HG02884 (cell line): ENCODE data around the gene PM20D2.
A peak's percentile ranks its signal among the peaks of the same experiment; 100 is the strongest.

Source experiments
- ATAC-seq: cut with Tn5 transposase; IDR thresholded peaks from one replicate; pipeline ENCODE4 v1.9.1; 2021; ENCODE audit warnings: mild to moderate bottlenecking, moderate library complexity; ENCODE audit not compliant: unreplicated experiment

PM20D2 gene

DNA sequence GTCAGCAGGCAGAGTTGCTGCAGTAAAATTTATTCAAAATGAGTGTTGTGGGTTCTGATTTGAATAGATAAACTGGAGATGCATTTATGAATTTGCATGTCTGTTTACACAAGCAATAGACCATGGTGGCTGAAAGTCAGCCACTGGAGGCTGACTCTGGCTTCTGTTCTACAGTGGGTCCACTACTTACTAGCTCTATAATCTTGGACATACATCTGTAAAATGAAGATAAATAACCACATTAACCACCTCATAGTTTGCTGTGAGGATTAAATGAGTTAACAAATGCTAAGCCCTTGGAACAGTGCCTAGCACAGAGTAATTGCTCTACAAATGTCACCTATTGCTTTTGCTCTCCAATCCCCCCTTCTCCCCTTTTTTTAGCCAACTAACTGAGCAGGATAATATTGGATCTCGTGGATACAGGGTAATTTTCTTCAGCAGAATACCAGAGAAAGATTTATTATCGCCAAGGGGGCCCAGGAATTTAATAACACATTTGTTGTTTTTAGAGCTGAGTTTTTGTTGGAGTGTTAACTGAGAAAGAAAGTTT, 1.4 kb upstream of the PM20D2 start:
- ATAC-seq, result peak; percentile 36

DNA sequence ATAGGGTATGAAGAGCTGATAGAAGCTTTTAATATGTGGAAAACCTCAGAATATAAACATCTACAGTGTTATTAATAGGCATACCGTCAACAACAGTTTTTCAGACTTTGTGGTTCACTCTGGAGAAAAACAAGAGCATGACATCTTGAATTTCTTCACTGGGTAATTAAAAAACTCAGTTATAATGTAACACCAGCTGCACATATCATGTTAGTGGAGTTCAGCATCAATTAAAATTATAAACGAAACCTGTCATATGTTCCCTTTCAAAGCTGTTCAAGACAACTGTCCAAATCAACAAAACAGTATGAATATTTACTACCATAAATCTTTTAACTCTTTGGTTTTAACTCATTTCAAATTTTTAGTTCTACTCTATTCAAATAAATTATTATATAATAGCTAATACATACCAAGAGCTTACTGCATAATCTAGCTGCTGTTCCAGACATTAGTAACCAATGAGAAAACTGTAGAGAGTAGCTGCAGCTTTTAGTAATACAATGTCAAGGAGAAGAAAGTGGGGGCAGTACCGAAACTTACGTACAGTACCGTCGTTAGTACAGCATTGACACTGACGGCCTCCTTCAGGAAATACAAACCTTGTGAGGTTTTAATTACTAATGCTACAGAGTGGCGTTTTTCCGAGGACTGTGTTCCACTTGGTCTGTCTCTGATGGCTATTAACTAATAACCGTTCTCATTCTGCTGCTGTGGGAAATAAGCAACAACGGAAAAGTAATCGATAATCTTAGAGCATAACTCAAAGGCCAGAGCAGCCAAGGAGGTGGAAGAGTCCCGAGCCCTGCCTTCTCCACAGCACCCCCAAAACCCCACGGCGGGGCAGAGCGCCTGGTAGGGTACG, 532 bp upstream of the PM20D2 start:
- peak; percentile 67 for ATAC-seq

DNA sequence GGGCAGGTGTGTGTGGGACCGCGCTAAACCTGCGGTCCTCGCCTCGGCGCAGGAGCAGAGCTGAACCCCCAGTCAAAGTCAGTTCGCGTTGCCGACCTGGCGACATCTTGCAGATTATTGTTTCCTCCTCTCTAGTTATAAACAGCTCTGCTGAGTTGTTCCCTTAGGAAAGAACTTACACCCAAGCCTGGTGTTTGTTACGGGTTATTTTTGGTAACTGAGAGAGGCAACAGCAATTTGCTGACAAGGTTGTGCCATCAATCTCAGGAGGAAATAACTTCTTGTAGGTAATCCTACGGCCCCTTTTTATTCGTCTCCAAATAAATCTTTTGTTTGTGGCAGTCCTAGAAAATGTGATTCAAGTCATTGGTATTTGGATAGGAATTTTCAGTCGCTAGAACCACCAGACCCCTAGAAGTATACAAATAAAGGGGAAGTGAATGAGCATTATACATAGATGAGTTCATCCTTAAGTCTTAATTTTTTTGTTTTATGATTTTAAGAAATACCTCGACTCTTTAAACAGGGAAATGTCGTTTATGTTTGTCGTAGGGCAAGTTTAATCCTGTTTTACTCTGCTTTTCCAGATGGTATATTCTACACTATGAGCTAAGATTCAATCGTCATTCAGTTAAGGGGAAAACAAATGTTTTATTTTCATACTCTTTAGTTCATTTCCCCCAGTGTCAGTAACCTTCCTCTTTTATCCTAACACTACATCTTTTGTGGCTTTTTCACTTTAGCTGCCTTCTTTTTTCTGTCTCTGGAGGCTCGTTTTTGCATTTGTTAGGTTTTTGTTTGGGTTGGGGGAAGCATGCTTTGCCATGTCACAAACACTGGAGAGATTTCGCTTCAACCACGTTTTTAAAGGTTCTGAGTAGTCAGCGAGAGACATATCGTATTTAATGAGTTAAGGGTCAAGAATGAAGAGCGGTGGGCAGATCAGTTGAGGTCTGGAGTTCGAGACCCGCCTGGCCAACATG, 1.2 kb downstream of the PM20D2 start:
- ATAC-seq, result peak; percentile 18

DNA sequence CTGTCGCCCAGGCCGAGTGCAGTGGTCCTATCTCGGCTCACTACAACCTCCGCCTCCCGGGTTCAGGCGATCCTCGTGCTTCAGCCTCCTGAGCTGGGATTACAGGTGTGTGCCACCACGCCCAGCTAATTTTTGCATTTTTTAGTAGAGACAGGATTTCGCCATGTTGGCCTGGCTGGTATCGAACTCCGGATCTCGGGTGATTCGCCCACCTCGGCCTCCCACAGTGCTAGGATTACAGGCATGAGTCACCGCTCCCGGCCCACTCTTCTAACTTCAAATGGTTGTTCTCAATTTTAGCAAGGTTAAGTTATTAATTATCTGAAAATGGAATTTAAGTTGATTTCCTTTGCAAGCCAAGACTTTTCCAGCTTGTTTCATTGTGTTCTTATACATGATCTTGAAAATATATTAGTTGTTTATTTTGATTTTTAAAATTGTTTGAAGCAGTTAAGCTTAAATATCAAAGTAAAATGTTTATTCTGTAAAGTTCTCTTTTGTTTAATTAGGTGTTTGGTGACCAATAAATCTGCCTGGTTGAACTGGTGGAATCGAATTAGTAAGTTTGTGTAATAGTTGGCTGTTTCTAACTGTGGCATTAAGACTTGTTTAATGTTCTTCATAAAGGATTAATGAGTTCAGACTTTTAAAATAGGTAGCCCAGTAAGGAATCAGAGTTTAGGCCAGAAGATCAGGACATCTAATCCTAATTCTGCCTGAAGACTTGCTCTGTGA, 2.3 kb downstream of the PM20D2 start:
- no peak for ATAC-seq

DNA sequence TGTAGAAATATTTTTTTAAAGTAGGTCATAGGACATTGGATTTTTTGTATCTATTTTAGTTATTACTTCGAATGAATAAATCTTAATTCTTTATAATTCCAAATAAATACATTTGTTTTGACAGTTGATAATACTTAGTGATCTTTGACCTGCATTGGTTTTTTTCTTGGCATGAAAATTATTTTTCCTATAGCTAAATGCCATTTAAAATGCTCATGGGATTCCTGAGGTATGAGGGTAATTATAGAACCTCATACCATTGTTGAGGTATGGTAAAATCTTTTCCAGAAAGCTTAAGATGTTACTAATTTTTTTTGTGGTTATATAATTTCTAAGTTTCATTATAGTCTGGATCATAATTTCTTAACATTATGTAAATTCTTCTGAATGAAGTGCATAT, 8.3 kb downstream of the PM20D2 start:
- ATAC-seq, result no peak

DNA sequence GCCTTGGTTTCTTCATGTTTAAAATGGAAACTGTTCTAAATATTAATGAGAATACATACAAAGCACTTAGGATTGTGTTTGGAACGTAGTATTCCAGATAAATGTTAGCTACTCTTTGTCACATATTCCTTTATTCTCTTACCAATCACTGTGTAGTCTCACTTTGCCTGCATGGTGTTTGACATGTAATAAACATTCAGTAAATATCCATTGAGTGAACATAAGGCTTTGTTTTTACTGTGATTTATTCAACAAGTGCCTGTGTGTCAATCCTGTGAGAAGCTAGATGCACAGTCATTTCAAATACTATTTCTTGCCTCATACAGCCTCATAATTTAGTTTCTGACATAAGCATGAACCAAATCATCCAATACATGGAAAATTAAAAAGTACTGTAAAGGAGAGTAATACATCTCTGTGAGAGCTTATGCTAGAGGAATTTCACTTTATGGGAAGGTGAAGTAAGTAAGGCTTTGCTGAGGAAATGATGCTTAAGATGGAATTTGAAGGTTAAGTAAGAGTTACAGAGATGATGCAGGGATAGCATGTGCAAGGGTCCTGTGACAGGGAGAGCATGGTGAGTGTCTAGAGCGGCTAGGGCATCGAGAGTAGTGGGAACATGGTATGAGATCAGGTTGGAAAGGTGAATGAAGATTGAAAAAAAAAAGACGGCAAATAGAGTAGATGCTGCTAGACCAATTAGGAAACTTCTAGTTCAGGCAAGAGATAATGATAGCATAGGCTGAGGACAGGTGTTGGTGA, 14.7 kb downstream of the PM20D2 start:
- ATAC-seq, result no peak

DNA sequence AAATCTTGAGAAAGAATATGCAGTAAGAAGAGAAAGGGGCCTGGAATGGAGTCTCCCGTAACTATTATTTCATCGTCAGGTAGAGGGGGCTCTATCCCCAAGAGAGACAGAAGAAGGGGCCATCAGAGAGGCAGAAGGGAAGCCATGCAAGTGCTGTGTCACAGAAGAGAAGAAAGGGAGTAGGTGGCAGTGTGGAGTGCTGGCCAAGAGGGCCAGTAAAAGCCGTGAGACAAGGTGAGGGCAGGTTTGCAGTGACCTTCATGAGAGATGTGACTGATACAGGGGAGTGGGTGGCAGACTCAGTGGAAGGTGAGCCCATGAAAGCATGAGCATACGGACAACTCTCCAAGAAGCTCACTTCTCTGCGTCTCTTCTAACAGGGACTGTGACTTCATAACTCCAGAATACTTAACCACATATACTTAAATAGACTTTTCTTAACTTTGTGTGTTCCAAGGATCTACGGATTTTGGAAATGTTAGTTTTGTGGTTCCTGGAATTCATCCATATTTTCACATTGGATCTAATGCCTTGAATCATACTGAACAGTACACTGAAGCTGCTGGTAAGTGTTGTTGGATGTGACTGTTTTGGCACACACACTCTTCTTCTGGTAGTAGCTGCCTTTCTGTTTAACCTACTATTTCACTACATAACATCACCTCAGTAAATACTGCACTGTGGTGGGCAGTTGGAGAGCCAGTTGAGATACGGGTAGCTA, 15.6 kb downstream of the PM20D2 start:
- no peak for ATAC-seq

DNA sequence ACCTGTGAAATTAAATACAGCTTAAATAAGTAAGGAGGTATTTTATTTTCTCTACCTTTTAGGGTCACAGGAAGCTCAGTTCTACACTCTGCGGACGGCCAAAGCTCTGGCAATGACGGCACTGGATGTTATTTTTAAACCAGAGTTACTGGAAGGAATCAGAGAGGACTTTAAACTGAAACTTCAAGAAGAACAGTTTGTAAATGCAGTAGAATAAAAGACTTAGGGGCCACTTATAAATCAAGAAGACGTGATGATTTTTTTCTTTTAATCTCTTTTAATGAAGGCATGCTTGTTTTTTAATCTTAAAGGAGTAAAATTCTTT, 16.2 kb downstream of the PM20D2 start:
- no peak for ATAC-seq

DNA sequence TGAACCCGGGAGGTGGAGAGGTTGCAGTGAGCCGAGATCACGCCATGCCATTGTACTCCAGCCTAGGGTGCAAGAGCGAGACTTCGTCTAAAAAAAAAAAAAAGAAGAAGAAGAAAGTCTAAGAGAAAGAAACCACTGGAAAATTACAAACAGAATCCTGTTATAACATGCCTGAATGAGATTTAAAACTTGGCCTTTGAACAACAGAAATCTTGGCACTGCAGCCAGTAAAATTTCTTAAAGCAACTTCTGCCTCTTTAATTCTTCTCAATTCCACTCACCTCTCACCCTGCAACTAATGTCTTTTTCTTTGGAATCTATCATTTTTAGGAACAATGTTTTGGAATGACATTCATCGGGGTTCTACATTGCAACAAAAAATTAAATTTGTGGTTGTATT, 26.3 kb downstream of the PM20D2 start:
- no peak for ATAC-seq

DNA sequence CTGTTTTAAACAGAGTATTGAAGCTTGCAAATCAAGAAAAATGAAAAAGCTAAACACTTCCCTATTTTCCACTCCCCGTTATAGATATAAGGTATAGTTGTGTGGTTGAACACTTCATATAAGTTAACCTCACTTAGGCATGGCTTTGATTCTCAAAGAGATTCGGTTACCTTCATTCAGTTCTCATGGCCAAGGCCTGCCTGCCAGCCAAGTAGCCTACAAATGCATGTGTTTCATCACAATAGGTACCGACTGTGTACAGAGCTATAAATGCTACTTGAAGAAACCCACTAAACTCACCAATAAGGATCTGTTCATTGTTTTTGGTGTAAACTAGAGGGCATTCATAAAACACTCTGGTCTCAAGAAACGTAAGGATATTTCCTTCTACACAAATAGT, 27.8 kb downstream of the PM20D2 start:
- ATAC-seq, result no peak

DNA sequence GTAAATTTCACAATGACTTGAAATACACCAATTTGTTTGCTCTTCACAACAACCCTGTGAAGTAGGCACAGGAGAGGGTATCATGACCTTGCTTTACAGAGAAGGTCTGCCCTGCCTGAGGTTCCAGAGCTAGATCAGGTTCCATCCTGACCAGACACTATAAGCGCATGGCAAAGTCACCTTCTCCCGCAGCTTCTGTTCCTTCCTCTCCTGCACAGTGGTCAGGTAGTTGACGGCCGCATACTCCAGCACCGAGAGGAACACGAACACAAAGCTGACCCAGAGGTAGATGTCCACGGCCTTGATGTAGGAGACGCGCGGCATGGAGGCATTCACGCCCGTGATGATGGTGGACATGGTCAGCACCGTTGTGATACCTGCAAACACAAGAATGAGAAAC, 34.3 kb downstream of the PM20D2 start:
- ATAC-seq, result no peak

DNA sequence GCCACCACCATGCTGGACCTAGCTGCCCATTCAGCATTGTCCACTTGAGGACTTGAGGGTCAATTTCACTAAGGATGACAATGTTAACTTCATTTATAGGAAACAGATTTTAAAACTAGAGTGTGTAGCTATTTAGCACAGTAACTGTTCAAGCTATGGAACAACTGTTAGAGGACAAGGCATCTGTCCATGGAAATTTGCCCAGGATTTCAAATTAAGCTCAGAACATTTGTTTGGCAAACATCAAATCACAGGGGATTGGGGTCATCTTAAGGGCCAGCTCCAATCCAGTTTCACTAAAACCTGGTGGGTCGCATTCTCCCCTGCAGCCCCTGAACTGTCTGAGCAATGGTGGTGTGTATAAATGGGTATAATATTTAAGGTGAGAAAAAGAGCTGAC, 35.1 kb downstream of the PM20D2 start:
- ATAC-seq, result no peak

DNA sequence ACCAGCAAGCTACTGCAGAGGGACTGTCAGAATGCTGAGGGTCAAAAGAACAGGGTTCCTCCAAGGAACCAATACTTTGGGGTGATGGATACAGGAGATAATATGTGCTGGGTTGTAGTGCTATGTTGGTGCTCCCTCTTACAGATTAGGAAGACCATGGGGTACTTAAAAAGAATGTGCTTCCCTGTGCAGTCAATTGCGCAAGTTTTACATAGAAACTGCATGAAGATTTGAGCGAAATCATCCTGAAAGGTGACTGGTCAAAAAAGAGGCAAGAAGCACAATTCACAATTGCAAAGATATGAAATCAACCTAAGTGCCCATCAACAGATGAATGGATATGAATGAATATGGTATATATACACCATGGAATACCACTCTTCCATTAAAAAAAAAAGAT, 37.4 kb downstream of the PM20D2 start:
- ATAC-seq, result no peak

DNA sequence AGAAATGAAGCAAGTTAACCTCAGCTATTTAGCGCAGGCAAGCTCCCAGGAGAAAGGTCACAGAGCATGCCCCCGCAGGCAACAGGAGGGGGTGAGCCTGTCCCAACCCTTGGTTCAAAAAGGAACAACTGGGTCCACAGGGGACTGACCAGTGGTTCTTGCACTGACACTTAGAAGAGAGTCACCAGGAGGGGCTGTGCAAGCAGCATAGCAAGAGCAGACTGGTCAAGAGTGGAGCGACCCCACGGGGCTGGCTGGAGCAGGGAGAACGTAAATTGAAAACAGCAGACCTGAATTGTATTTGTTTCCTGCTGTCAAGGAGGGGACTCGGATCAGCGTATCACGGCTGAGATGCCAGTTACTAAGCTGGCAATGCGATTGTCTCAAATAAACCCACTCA, 38.5 kb downstream of the PM20D2 start:
- ATAC-seq, result no peak

DNA sequence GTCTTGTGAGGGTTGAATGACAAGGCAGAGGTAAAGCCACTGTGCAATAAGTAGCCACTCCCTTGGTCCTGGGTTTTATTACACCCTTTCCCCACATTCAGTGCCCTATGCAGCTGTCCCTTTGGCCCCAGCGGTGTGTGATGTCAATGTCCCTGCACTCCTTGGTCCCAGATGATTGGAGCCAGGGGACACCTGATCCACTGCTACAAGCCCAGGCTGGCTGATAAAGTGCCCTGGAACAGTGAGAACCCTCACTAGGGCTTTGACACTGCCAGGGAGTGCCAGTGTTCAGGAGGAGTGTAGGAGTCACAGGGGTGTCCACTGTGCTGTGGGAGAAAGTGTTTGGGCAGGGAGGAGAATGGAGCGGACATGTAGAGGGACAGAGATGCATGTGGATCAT, 40.9 kb downstream of the PM20D2 start:
- ATAC-seq, result no peak

DNA sequence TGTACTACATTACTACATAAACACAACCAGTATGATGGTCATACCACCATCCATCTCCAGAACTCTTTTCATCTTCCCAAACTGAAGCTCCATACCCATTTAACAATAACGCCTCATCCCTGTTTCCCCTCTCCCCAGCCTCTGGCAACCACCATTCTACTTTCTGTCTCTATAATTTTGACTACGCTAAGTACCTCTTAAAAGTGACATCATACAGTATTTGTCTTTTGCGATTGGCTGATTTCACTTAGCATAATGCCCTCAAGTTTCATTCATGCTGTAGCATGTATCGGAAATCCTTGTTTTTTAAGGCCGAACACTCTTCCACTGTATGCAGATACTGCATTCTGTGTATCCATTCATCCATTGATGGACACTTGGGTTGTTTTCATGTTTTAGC, 41.6 kb downstream of the PM20D2 start:
- ATAC-seq, result no peak

DNA sequence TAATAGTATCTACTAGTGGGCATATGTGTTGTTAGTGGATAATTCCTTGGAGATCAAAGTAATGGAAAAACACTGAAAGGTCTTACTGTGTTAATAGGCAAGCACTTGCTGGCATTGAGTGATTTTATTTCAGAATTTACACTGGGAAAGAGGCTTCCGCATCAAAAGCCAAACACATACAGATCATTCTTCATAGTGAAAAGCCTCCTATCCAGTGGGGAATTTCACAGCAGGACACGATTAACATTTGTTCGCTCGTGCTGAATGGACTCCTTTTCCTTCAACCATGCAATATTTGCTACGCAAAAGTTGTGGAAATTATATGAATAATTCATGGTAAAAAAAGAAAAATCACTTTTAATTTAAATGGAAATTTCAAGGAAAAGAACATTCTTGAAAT, 44.9 kb downstream of the PM20D2 start:
- no peak for ATAC-seq

DNA sequence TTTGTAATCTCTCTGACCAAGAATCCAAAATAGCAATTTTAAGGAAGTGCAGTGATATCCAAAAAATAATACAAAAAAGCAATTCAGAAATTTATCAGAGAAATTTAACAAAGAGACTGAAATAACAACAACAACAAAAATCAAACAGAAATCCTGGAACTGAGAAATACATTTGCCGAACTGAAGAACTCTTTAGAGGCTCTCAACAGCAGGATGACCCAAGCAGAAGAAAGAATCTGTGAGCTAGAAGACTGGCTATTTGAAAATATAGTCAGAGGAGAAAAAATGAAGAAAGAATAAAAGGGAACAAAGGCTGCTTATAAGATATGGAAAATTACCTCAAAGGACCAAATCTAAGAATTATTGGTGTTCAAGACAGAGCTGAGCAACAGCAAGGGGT, 48.7 kb downstream of the PM20D2 start:
- ATAC-seq, result no peak

DNA sequence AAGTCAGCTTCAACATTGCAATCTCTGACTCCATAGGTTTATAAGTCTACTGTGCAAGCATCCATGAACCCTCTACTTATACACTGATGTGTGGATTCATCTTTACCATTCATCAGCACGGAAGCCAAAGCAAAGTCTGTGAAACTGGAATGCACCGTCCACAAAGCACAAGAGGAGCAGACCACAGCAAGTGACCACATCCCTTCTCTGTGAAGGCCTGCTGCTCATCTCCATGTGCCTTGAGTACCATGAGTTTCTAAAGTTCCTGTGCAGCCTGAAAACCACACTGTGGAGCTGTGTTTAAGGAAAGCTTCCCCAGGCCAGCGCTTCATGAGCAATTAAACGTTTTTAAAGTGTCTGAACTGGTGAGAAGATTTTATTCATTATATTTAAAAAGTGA, 51.3 kb downstream of the PM20D2 start:
- no peak for ATAC-seq

DNA sequence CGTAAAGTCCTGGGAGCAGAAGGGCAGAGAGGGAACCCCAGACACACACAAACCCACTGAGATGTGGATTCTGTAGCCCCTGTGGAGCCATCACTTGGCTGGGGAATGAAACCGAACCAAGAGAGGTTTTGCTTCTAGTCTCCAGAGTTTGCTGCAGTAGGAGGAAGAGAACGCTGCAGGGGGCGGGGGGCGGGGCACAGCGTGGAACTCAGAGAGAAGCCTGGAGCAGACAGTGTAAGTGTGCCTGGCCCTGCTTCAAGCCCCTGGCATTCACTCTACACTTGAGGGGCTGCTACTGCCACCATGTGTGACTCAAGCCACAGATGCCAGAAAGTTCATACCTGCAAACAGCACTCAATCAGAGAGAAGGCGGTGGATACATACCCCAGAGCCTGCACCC, 52.4 kb downstream of the PM20D2 start:
- ATAC-seq, result no peak
